NCI-H524 (cell line): Measurements from ENCODE around the gene ACTR2.
"Not testable (repeated sequence)": the region's sequence is repeated elsewhere in the genome, so short reads cannot be mapped to it uniquely, and the experiment has no call there.

ENCODE experiments used
- DNase-seq, 2 experiments: peaks; one replicate each; lab custom pipeline; 2025; lab: John Stamatoyannopoulos, UW

ACTR2 gene

DNA sequence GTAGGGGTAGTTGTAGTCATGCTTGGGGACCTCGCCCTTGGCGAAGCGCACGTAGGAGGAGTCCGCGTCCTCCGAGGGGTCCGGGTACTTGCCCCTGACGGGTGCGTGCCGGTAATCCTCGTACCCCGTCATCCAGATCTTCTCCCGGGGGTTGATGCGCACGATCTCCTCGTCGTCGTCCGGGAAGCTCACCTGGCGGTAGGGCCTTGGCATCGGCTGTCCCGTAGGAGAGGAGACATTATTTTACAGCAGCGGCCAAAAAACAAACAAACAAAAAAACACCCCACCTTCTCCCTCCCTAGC is 86.3 kb downstream of the ACTR2 start:
- no peak for DNase-seq

DNA sequence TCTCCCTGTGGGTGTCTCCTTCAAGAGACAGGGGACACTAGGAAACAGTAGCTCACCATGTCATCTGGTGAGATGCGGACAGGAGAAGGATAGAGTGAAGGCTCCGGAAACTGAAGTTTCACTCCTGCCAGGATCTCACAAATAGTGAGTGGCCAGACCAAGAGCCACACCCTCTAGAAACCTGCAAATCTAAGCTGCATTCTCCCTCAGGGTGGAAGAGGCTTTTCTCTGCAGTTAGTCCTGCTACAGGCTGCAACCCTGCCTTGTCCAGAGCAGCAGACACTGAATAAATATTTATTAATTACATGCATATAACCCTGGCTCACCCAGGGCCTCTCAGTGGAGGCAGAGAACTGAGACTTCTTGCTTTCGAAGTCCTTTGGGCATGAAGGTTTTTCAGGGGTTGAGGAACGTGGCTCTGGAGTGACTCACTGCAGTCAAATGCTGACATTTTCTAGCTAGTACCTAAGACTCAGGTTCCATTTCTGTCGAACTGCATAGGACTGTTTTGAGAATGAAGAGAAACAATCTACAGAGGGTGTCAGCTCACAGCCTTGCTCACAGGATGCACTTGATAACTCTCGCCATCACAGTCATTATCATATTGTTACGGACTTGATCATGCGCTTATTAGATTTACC is 87.3 kb downstream of the ACTR2 start:
- DNase-seq = no peak

DNA sequence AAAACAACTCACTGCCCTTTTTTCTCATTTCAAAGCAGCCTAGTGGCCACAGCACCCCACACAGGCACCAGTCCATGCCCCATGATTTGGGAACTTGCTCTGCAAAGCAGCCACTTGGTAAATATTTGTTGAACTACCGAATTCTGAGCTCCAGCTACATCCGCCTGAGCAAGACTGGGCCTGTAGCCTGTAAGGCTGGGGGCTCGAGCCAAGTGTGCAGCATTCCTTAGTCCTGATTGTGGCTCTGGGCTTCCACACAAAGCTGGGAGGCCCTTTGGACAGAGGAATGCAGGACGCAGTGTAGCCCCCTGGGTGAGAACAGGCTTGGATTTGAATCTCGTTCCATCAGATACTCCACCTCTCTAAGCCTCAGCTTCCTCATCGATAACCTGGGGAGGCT is 88.4 kb downstream of the ACTR2 start:
- DNase-seq = no peak

DNA sequence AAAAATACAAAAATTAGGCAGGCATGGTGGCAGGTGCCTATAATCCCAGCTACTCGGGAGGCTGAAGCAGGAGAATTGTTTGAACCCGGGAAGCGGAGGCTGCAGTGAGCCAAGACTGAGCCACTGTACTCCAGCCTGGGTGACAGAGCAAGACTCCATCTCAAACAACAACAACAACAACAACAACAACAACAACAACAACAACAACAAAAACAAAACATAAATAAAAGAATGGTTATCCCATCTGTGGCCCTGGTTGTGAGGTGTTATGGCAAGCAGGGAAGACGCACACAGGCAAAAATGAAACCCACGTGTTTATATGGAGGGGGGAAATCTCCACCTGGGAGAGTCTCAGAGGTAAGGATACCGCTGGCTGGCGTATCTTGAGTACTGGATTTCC is 89.7 kb downstream of the ACTR2 start:
- not testable (repeated sequence) for DNase-seq

DNA sequence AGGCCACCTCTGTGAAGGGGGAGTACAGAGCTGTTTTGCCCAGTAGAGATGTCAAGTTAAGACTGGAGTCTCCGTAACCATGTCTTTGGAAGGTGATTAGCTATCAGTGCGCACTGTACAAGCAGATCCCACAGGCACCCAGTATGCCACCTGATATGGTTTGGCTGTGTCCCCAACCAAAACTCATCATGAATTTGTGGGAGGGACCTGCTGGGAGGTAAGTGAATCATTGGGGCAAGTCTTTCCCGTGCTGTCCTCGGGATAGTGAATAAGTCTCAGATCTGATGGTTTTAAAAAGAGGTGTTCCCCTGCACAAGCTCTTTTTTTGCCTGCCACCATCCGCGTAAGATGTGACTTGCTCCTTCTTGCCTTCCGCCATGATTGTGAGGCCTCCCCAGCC is 90.2 kb downstream of the ACTR2 start:
- DNase-seq = no peak

DNA sequence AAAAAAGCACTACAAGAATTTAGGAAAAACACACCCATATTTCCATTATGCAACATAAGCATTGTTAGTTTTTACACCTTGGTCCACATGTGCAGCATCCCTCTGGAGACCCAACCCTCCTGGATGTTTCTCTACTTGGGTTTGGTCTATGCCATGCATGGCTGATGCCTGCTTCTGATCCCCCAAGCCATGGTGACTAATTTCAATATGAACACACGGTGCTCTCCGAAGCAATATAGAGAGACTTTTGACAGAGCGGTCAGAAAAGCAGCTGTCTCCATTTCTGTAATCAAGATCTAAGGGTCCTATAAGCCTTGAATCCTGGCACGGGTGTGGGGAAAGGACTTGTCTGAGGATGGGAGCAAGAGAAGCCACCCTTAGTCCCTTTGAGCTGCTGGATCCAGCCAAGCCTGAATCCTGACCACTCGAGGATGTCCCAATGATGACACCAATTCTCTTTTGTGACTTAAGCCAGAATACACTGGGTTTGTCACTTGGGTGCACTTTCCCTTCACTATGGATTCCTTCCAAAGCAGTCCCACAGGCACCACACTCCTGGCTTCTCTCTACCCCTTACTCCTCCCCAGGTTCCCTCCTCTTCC is 91.5 kb downstream of the ACTR2 start:
- no peak for DNase-seq

DNA sequence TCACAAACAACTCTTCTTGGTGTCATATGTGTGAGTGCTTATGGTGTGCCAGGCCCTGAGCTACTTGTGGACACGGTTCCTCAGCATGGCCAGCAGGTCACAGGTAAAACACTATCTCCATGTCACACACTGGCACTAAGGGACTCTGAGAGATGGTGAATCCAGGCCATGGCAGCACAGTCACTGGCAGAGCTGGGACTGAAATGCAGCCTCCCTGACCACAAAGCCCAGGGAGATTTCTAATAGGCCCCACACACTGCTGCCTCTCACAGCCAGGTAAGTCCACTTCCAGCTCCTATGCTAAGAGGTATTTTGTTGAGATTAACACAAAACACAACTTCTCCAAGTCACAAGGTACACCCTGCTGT is 92.0 kb downstream of the ACTR2 start:
- no peak for DNase-seq

DNA sequence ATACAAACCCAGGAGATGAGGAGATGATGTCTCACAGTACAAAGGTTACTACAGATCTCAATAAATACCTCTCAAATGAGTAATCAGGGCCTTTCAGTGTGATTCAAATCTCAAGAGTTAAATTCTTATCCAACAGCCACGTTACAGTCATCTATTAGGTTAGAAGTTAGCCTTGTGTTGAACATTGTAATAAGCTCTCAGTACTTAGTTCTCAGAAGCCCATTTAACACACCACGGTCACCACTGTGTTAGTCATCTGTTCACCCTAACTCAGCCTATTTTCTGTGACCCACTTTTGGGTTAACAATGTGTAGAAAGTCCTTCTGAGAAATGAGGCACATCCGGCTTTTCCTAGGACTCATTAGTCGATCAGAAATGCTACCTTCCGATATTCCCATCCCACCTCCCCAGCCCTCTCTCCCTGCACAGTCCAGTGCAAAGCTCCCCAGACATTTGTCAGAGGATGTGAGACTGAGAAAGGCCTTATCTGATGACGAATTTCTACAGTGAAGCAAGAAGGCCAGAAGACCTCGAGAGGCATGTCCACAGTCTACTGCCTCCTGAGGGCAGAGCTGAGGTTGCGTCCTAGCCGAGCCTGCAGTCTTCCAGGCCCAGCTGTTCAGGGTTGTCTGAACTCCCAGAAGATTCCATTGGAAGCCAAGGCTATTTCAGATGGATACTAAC is 92.6 kb downstream of the ACTR2 start:
- no peak for DNase-seq
